A204.1 (cell line): Measurements from ENCODE around the gene GAGE10.
A peak's percentile ranks its signal among the peaks of the same experiment; 100 is the strongest.
"Not testable (repeated sequence)": the region's sequence is repeated elsewhere in the genome, so short reads cannot be mapped to it uniquely, and the experiment has no call there.

ENCODE experiments used
- FAIRE-seq: peaks from 2 replicates; lab custom pipeline; 2012; peaks lifted over from hg19 to GRCh38; lab: Jason Lieb, UNC

GAGE10 gene

DNA sequence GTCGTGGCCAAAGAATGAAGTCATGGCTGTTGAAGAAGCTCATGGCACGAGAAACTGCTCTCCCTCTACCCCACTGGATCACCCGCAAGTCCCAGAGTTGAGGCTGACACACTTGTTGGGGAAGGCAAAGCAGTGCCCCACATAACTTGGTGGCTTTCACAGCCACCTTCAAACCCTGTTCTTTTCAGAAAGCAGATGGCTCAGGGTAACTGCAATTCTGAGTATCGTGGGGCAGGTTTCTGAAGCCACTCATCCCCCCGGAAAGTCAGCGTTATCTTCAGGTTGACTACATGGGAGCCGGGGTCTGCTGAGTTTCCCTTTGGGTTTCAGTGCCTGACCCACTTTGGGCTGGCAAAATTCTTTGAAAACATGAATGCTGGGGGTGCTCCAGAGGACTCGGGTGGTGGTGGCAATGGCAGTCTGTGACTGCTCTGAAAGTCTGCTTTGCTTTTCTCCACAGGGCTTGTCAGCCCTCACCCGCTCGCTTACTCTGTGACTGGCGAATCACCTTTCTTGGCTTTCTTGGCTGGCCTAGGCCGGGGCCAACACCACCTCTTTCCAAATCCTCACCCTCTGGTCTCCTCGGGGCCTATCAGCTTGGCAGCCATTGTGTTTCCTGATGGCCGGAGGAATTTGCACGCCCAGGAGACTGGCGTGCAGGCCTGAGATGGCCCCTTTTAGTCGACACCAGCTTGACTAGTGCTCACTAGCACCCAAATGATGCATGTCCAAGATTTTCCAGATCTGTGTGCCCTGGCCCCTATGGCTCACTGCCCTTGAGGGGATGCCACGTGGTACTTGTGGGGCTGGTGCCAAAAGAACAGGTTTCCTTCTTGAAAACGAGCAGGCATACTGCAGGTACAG lies 26.5 kb upstream of the GAGE10 start:
- FAIRE-seq, result no peak

DNA sequence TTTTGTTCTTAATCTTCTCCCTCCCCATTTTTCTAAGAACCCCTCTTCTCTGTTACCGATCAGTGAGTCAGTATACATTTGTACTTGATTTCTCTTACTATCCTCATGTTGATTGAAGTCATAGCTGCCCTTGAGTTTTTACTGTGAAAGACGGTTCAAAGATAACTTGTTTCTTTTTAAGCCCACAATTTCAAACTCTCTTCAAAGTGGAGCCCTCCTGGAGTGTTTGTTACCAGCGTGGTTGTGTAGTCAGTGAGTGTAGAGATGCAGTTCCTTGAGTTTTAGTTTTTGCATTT lies 26.0 kb upstream of the GAGE10 start:
- no peak for FAIRE-seq

DNA sequence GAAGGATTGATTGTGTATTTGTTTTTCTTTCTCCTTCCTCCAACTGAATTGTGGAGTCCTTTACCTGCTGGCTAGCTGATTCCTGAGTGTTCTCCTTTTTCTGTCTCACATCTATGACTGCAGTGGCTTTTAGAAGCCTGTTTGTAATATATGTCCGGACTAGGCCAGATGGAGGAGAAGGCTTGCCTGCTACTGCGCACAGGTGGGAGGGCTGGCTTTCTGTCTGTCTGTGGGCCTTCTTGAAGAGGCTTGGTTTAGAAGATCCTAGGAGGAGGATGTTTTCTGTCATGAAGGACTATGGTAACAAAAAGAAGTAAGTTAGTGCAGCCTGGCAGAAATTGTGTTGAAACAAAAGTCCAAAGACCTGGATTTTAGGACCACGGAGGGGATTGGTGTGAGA lies 25.4 kb upstream of the GAGE10 start:
- FAIRE-seq, result no peak

DNA sequence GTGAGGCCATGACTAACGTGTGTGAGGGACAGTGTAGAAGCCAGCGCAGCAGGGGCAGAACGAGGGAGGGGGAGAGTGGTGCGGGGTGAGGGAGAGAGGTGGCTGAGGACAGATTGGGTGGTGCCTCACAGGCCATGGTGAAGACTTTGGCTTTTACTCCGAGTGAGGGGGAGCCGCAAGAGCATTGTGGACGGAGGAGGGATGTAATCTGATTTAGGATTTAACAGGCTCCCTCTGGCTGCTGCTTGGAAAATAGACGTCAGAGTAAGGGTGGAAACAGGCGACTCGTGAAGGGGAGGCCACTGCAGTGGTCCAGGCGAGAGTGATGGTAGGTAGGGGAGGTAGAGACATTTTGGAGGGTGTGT lies 20.8 kb upstream of the GAGE10 start:
- no peak for FAIRE-seq

DNA sequence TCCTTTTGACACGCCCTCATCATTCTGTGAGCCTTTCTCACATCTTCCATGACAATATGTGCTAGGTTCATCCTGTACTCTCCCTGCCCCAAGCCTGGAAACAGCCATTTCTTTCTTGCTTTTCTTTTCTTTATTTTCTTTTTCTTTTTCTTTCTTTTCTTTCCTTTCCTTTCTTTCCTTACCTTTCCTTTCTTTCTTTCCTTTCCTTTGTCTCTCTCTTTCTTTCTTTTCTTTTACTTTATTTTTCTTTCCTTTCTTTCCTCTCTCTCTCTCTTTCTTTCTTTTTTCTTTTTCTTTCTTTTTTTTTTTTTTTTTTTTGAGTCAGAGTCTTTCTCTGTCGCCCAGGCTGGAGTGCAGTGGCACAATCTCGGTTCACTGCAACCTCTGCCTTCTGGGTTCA lies 19.2 kb upstream of the GAGE10 start:
- FAIRE-seq, result no peak

DNA sequence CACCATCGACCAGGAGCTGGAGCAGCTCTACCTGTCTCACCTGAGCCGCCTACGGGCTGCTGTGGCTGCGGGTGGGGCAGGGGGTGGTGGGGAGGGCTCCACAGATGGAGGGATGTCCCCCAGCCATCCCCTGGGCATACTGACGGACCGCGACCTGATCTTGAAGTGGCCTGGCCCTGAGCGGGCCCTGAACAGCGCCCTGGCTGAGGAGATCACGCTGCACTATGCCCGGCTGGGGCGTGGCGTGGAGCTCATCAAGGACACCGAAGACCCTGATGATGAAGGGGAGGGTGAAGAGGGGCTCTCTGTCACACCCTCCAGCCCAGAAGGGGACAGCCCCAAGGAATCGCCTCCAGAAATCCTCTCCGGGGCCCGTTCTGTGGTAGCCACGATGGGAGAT lies 17.3 kb upstream of the GAGE10 start:
- no peak for FAIRE-seq

DNA sequence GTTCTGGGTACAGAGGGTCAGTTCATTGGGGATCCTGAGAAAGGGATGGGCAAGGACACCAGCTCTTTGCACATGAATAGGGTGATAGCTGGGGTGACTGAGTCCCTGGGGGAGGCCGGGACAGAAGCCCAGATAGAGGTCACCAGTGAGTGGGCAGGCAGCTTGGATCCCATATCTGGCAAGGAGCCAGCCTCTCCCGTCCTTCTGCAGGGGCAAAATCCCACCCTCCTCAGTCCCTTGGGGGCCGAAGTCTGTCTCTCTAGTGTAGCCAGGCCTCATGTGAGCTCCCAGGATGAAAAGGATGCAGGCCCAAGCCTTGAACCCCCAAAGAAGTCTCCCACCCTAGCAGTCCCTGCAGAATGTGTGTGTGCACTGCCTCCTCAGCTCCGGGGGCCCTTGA lies 16.9 kb upstream of the GAGE10 start:
- FAIRE-seq, result no peak

DNA sequence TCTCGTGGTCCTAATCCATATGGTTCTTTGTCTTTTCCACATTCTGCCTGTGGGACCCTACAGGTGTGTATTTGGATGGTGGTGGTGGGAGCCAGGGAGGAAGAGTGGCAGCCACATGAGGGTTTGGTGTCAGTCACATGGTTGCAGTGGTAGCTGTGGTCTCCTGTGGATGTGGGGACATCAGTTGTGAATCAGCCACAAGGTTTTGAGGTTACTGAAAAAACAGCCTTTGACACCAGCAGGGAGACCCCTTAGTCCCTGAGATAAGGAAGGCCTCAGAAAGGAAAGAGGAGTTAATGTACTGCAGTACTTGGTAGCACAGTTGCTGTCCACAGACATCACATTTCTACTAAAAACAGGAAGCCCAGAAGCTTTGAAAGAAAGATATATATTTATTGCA lies 15.8 kb upstream of the GAGE10 start:
- no peak for FAIRE-seq

DNA sequence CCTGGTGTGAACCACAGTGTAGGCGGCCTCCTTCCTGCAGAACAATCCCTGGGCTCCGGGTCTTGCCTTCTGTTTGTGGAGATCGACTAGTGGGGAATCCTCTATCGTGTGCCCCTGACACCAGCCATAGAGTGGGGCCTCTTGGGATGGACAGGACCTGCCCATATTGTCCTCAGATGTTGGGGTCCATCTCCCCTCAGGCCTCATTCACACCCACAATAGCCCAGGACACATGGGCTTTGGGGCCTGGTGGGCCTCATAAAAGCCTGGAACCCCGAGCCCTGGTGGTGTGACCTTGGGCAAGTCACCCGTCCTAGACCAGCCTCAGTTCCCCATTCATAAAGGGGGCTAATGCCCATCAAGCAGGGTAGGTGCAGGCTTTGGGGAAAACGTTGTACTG lies 13.2 kb upstream of the GAGE10 start:
- FAIRE-seq, result no peak

DNA sequence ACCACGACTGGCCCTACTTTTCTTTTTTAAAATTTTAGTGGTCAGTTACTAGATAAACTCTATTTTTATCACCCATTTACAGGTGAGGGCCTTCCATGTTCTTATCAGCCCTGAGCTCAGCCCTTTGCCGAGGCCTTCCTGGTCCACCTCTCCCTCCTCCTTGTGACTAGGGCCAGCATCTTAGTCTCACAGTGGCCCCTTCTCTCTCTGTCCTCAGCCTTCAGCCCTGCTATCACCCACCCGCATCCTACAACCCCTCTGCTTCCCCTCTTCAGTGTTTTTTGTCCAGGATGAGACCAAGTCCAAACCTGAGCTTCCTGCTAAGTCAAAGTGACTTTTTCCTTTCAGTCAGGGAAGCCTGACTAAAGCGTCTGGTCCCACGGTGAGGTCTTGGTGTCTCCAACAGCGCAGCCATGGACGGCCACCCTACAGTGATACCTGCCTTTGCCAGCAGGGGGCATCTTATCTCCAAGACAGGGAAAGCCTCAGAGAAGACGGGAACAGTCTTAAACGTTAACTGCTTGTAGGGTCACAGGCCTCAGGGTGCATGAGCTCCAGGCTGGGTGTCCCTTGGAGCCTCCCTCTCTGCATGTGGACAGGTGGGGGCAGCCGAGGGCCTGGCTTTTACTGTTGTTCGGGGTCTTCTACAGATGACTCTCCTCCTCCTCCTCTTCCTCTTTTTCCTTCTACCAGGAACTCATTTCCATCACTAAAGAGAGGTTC lies 11.7 kb upstream of the GAGE10 start:
- FAIRE-seq, result no peak

DNA sequence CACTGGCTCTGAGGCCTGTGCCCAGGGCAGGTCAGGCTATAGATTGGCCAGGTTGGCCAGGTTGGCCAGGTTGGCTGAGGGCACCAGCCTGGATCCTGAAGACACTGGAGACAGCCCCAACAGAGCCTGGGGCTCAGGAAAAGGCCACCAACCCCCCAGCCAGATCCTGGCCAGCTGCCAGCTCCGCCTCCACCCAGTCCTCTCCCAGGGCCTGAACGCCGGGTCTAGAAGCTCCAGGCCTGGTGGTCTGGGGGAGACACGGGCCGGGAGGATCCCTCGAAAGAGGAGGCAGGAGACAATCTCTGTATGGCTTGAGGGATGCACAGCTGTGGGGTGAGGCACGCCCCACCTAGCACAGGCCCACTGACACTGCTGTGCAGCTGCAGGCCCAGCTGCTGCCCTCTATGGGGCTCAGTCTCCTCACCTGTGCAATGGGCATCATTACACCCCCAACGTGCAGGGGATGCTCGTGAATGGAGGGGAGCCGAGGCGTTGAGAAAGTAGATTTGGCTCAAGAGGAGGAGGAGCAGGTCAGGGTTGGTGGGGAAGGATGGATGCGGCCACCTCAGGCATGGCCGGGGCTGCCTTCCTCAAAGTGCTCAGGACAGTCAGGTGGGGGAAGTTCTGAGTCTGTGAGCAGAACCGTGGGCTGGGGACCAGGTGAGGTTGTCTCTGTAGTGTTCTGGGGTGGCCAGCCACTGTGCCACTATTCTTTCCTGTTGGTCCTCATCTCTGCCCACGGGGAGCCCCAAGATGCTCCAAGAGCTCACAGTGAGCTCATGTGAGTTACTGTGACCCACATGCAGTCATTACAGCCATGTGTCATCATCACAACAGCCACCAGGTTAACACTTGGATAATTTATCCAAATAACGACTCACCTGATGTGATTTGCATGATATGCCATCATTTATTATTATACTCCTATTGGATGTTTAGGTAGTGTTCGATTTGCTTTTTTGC lies 10.8 kb upstream of the GAGE10 start:
- FAIRE-seq, result no peak

DNA sequence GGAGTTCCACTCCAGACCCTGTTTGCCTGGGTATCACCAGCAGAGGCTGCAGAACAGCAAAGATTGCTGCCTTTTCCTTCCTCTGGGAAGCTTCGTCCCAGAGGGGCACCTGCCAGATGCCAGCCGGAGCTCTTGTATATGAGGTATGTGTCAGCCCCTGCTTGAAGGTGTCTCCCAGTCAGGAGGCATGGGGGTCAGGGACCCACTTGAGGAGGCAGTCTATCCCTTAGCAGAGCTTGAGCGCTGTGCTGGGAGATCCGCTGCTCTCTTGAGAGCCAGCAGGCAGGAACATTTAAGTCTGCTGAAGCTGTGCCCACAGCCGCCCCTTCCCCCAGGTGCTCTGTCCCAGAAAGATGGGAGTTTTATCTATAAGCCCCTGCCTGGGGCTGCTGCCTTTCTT lies 4.2 kb upstream of the GAGE10 start:
- not testable (repeated sequence) for FAIRE-seq

DNA sequence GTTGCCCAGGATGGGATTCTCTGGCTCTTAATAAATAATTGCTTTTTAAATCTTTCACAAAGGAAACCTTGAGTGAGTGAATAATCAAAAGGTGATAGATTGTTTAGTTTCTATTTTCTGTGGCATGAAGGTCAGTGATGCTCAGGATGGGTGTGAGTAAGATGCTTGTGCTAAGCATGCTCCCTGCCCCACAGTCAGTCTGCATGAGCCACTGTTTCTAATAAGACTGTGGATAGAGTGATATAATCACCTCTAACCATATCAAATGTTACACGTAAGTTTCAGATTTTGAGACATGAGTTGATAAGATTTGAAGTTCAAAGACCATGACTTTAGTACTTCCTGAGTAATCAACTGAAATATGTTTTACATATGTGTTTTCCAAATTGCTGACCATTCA lies 2.7 kb upstream of the GAGE10 start:
- no peak for FAIRE-seq

DNA sequence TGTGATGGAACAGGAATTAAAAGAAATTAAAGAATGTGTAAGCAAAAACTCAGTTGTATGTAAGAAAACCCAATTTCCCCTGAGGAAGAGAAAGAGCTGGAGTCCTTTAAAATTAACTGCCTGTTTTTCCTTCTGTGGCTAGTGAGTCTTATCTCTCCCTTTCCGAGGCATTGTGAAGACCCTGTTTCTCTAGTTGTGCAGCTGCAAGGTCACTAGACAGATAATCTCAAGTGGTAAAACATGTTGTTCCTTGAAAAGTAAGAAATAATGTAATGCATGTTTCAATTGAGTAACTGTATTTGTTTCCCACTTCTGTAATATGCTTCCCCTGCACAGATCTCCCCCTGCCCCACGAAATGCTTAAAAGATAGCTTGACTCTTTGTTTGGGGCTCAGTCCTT lies 4.3 kb downstream of the GAGE10 start:
- not testable (repeated sequence) for FAIRE-seq

DNA sequence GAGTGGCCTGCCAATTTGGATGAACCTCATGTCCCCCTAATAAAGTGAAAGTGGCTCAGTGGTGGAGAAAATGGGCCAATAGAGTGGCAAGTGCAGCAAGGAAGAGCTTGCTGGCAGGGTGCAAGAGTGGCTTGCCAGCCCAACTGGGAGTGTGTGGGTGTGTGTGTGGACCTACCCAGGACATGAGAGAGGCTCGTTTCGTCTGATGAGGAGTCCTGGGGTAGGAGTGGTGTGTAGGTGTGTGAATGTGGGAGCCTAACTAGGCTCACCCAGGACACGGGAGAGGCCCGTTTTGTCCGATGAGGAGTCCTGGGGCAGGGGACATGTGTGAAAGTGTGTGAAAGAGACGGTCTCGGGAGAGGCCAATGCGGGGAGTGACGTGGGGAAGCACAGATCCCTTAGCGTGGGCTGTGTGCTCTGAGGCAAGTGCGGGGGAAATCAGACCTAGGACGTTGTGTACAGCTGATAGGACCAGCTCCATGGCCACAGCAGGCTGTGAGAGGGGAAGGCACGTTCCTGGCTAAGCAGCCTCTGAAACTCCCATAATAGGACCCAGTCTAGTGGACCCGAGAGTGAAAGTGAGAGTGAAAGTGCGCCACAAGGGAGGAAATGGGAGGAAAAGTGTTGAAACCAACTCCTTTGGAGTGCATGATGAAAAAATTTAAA lies 5.3 kb downstream of the GAGE10 start:
- no peak for FAIRE-seq

DNA sequence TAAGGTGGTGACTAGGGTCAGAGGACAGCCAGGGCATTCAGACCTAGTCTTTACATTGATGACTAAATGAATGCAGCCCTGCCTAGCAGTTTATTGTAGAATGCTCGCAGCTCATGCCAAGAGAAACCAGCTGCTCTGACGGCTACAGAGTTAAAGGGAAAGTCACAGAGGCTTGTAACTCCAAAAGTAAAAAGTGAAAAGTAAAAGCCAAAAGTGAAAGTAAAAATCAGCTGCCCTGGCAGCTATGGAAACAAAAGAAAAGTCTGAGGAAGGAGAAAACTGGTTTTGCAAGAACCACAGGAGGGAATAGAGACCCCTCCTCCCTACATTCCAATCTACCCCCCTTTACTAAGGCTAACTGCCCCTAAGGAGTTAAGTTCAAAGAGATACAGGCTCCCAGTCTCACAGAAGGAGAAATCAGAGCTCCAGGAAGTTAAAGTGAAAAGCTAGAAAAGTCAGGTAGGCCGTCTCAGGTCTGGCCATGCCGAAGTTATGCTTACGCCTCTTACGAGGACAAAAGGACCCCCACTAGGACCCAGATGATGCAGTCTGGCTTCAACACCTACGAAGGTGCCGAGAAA lies 6.0 kb downstream of the GAGE10 start:
- FAIRE-seq, result peak; percentile 73

DNA sequence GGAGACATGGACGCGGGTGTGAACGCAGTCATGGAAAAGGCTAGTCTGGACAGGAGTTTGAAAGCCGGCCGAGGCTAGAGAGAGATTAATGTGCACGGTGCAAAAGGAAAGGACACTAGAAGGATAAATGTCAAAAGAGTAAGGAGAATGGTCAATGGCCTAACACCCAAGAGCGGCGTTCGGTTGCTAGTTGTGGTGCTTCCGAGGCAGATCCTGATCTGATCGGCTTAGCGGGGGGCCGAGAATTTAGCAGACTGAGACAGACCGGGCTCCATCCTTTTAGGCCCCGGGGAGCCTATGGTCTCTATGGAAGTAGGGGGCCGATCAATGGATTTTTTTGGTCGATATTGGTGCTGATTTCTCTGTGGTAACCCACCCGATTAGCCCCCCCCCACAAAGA lies 6.9 kb downstream of the GAGE10 start:
- FAIRE-seq, result no peak

DNA sequence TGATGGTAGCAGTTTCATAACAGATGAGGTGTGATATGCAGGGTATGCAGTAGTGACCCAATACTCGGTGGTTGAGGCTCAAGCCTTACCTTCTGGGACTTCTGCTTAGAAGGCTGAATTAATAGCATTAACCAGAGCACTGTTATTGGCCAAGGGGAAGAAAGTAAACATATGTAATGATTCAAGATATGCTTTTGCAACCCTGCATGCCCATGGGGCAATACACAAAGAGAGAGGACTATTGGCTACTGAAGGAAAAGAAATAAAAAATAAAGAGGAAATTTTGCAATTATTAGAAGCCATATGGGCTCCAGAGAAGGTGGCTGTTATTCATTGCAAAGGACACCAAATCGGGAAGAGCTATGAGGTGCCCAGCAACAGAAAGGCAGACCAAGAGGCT lies 8.7 kb downstream of the GAGE10 start:
- FAIRE-seq, result no peak

DNA sequence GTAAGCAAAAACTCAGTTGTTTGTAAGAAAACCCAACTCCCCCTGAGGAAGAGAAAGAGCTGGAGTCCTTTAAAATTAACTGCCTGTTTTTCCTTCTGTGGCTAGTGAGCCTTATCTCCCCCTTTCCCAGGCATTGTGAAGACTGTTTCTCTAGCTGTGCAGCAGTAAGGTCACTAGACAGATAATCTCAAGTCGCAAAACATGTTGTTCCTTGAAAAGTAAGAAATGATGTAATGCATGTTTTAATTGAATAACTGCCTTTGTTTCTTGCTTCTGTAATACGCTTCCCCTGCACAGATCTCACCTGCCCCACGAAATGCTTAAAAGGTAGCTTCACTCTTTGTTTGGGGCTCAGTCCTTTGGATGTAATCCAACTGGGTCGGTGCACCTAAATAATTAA lies 12.6 kb downstream of the GAGE10 start:
- FAIRE-seq, result no peak

DNA sequence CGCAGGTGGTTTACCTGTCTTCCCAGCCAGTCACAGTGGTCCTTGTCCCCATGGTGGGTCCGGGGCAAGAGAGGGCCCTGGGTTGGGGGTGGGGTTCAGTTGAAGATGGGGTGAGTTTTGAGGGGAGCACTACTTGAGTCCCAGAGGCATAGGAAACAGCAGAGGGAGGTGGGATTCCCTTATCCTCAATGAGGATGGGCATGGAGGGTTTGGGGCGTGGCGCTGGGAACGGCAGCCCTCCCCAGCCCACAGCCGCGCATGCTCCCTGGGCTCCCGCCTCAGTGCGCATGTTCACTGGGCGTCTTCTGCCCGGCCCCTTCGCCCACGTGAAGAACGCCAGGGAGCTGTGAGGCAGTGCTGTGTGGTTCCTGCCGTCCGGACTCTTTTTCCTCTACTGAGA lies 18.3 kb downstream of the GAGE10 start, which contains the start of gene GAGE12J:
GAGE12J (plus strand) TSS at position 301 of the 400 bp plus-strand sequence. CDS start 1,157 bp downstream, outside the sequence.
- FAIRE-seq, result not testable (repeated sequence)

DNA sequence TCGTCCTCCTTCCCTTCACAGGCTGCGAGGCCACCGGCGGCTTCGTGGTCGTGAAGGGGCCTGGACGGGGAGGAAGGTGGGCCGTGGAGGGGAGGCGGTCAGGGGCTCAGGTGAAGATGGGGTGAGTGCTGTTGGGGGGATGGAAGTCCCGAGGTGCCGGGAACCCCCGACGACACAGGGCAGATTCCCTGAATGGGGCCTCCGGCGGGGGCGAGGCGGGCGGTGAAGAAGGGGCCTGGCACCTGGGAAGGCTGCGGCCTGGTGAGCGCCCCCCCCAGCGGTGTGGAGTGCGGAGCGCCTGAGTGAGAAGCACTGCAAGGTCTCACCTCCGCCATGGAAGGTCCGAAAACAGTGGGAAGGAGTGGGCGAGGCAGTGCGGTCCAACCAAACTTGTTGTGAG lies 18.8 kb downstream of the GAGE10 start:
- FAIRE-seq, result not testable (repeated sequence)

DNA sequence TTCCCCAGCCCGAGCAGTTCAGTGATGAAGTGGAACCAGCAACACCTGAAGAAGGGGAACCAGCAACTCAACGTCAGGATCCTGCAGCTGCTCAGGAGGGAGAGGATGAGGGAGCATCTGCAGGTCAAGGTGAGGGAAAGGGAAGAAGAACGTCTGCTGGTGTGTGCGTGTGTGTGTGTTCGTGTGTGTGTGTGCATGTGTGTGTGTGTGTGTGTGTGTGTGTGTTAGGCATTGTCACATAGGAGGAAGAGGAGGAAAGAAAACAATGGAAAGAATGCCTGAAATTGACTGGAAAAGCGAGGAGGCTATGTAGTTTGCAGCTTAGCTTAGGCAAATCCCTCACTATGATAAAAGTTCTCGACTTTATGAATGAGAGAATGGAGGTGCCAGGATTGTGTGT lies 20.3 kb downstream of the GAGE10 start:
- FAIRE-seq, result not testable (repeated sequence)
